PC-3 (cell line): ENCODE measurements around the gene C6orf89. TPM values are rescaled to one million over a fixed set of nuclear protein-coding genes. Genes with fewer than 3 reads are reported as not detected.

Source experiments
- ATAC-seq: fragments of 200-7000 bp; cut with Tn5 transposase; 2 replicates; pipeline ENCODE4 v1.9.1; 2020; ENCODE audit warnings: mild to moderate bottlenecking, moderate library complexity
- BruUV-seq: library from RNA; stranded (reverse); fragments of 400-500 nt; replicated peaks from 2 replicates; lab custom pipeline; 2021; lab: Mats Ljungman, UMichigan
- CTCF ChIA-PET: fragments of 300-600 bp; sonication (Branson Sonifier 250); formaldehyde crosslinking; loops from one replicate; lab custom pipeline; 2022; ENCODE audit warnings: antibody characterized with exemption; lab: Charles Lee
- POLR2A ChIA-PET: fragments of 300-600 bp; sonication (Branson Sonifier 250); formaldehyde crosslinking; loops from one replicate; lab custom pipeline; 2022; ENCODE audit warnings: antibody characterized with exemption; ENCODE audit not compliant: unreplicated experiment; lab: Charles Lee
- DNase-seq: peaks from one replicate; pipeline ENCODE4 v3.0.0-alpha.2; 2015
- H2AFZ ChIP-seq: fragments of 300-600 bp; sonication (generic); 2 replicates; pipeline ENCODE4 v1.6.0; 2016; ENCODE audit warnings: antibody characterized with exemption, low read length
- H3F3A ChIP-seq: fragments of 300-600 bp; sonication (generic); one replicate; pipeline ENCODE4 v1.6.0; 2017; ENCODE audit warnings: antibody characterized with exemption, low read length, control low read depth, mild to moderate bottlenecking; ENCODE audit not compliant: unreplicated experiment
- H3K27ac ChIP-seq: fragments of 300-600 bp; sonication (generic); 2 replicates; pipeline ENCODE4 v1.5.1; 2016; ENCODE audit warnings: mild to moderate bottlenecking, low read length
- H3K27me3 ChIP-seq: fragments of 300-600 bp; sonication (generic); 2 replicates; pipeline ENCODE4 v1.6.1; 2016; ENCODE audit warnings: low read length, mixed read lengths
- H3K36me3 ChIP-seq: fragments of 300-600 bp; sonication (generic); 2 replicates; pipeline ENCODE4 v1.6.1; 2016; ENCODE audit warnings: low read depth, mixed run types, low read length, mixed read lengths
- H3K4me1 ChIP-seq: fragments of 300-600 bp; sonication (generic); 2 replicates; pipeline ENCODE4 v1.5.1; 2016; ENCODE audit warnings: low read length; ENCODE audit not compliant: insufficient read depth
- H3K4me2 ChIP-seq: fragments of 300-600 bp; sonication (generic); 2 replicates; pipeline ENCODE4 v1.6.0; 2016; ENCODE audit warnings: low read length
- H3K4me3 ChIP-seq: fragments of 300-600 bp; sonication (generic); 2 replicates; pipeline ENCODE4 v1.5.1; 2016; ENCODE audit warnings: mild to moderate bottlenecking, low read length, mixed read lengths
- H3K79me2 ChIP-seq: fragments of 300-600 bp; sonication (generic); 2 replicates; pipeline ENCODE4 v1.6.1; 2017; ENCODE audit warnings: low read length, mixed read lengths
- H3K9ac ChIP-seq: fragments of 300-600 bp; sonication (generic); 2 replicates; pipeline ENCODE4 v1.6.0; 2016; ENCODE audit warnings: mild to moderate bottlenecking, low read length
- H3K9me2 ChIP-seq: fragments of 300-600 bp; sonication (generic); replicated peaks from 2 replicates; pipeline ENCODE4 v1.6.1; 2016; ENCODE audit warnings: mixed run types, low read length, mixed read lengths
- H3K9me3 ChIP-seq: fragments of 300-600 bp; sonication (generic); 2 replicates; pipeline ENCODE4 v1.6.1; 2016; ENCODE audit warnings: low read length, mixed read lengths
- H4K20me1 ChIP-seq: fragments of 300-600 bp; sonication (generic); 2 replicates; pipeline ENCODE4 v1.6.1; 2016; ENCODE audit warnings: low read length, mixed read lengths
- CTCF ChIP-seq: fragments of 300-600 bp; sonication (generic); conservative IDR thresholded peaks from 2 replicates; pipeline ENCODE4 v1.5.1; 2017; ENCODE audit warnings: antibody characterized with exemption, low read depth, mild to moderate bottlenecking, low read length
- EZH2 ChIP-seq: fragments of 300-600 bp; sonication (generic); IDR thresholded peaks from one replicate; pipeline ENCODE4 v1.6.1; 2017; ENCODE audit warnings: antibody characterized with exemption, mild to moderate bottlenecking, low read length; ENCODE audit not compliant: unreplicated experiment
- EZH2phosphoT487 ChIP-seq: fragments of 300-600 bp; sonication (generic); IDR thresholded peaks from 2 replicates; pipeline ENCODE4 v1.6.1; 2018; ENCODE audit warnings: mild to moderate bottlenecking, antibody characterized with exemption, low read length, borderline replicate concordance
- intact Hi-C: fragments of 100-400 bp; cut with micrococcal nuclease; formaldehyde crosslinking; loops from 2 replicates; pipeline ENCODE4 v1.9.0; 2023
- total RNA-seq: library from RNA; depleted of rRNA; stranded (reverse); fragments of >200 nt; gene quantifications from 2 replicates; pipeline ENCODE4 v1.2.3, GENCODE V29; 2014

C6orf89 gene
- total RNA-seq, 1 experiment from 2014 or later, result 27.8 TPM

DNA sequence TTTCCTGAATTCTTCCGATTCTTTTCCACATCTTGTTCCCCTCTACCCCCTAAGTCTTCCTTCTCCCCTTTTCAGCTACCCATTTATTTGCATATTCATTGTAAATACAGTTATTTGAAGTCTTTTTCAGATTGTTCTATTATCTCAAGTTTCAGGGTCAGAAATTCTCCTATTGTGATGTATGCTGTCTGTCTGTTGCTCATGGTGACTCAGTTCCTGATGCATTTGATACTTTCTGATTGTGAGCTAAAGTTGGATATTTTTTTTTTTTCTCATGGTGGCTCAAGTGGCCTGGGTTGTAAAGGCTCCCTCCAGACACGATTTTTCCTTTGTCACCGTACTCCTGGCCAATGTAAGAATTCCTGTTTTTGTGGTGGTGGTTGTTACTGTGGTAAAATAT, 63.9 kb downstream of the C6orf89 start:
- H3K27ac ChIP-seq, result peak overlapping the region; percentile 90
- ATAC-seq, result peak; percentile 90

DNA sequence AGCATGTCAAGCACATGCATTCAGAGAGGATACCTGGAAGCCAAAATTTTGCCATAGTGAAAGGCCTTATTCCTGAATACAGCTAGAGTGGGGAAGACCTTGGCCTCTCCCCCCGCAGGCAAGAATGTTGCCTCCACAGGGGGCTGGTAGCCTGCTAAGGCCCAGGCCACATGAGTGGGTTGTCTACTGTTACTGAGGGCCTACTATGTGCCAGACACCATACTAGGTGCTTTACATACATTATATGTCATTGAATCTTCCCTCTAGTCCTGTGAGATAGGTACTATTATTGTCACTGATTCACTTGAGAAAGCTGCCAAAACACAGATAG, 68.1 kb downstream of the C6orf89 start:
- ChIA-PET CTCF (no interaction called here), POLR2A (no interaction called here)
- Histone ChIP-seq H3K9me2 (no peaks in the 10 kb centered on the region), H3K9me3 (no peaks in the 10 kb centered on the region), H3K4me3 (no peak overlapping the region), H3K27me3 (no peaks in the 10 kb centered on the region), H3K36me3 (no peaks in the 10 kb centered on the region), H3F3A (no peaks in the 10 kb centered on the region), H3K9ac (no peak overlapping the region), H4K20me1 (no peaks in the 10 kb centered on the region), H3K4me2 (no peak overlapping the region), H2AFZ (no peak overlapping the region), H3K27ac (no peak overlapping the region), H3K79me2 (no peaks in the 10 kb centered on the region), H3K4me1 (peaks cover 33% of the 10 kb centered on the region)
- TF ChIP-seq EZH2phosphoT487, result no peak
- no peak for TF ChIP-seq CTCF
- no peak for TF ChIP-seq EZH2
- no peak for ATAC-seq
- BruUV-seq, result no TSS peak
- intact Hi-C loops, result no loop called here
- no peak for DNase-seq

More for the DNA sequence above, 63.9 kb downstream of the C6orf89 start:
- peak overlapping the region; percentile 3 for H2AFZ ChIP-seq
- ChIA-PET POLR2A (no interaction called here), CTCF (interaction anchor here (1.0 to 1.3 kb wide), 2 partner anchors 36 to 68 kb away, joined by 3 to 9 read pairs; no protein-coding TSS in a partner anchor)
- no peak for TF ChIP-seq CTCF
- TF ChIP-seq EZH2, result no peak
- TF ChIP-seq EZH2phosphoT487, result no peak
- no peaks in the 10 kb centered on the region for H3K36me3 ChIP-seq
- 0 out of 2 replicates have a peak overlapping the region, but pooled peaks have one; percentile 0 for H3K4me3 ChIP-seq
- no TSS peak for BruUV-seq
- intact Hi-C loops, result no loop called here
- no peaks in the 10 kb centered on the region for H3K9me3 ChIP-seq
- H3F3A ChIP-seq, result no peaks in the 10 kb centered on the region
- H3K4me1 ChIP-seq, result peaks cover 22% of the 10 kb centered on the region
- DNase-seq, result peak; percentile 75
- H4K20me1 ChIP-seq, result no peaks in the 10 kb centered on the region
- peak overlapping the region; percentile 49 for H3K9ac ChIP-seq
- H3K4me2 ChIP-seq, result peak overlapping the region; percentile 45
- no peaks in the 10 kb centered on the region for H3K79me2 ChIP-seq
- H3K9me2 ChIP-seq, result no peaks in the 10 kb centered on the region
- H3K27me3 ChIP-seq, result no peaks in the 10 kb centered on the region

- peaks cover 28% of the 10 kb centered on the region for H3K4me1 ChIP-seq
- H3F3A ChIP-seq, result no peaks in the 10 kb centered on the region
- intact Hi-C loops, result no loop called here
- ATAC-seq, result no peak
- H3K27me3 ChIP-seq, result no peaks in the 10 kb centered on the region
- TF ChIP-seq EZH2phosphoT487 (no peak), EZH2 (no peak), CTCF (no peak)
- no TSS peak for BruUV-seq
- POLR2A ChIA-PET, result no interaction called here
- H3K79me2 ChIP-seq, result no peaks in the 10 kb centered on the region
- no peaks in the 10 kb centered on the region for H3K9me2 ChIP-seq
- H3K27ac ChIP-seq, result peak within 1 kb of the TSS; percentile 40; the same call in 1 of the 2 replicates
- no peaks in the 10 kb centered on the region for H3K36me3 ChIP-seq
- H3K9ac ChIP-seq, result no peak within 1 kb of the TSS
- no peaks in the 10 kb centered on the region for H4K20me1 ChIP-seq
- H3K4me3 ChIP-seq, result no peak within 1 kb of the TSS
- CTCF ChIA-PET, result no interaction called here
- H2AFZ ChIP-seq, result 0 out of 2 replicates have a peak within 1 kb of the TSS, but pooled peaks have one; percentile 59
- DNase-seq, result no peak
- H3K9me3 ChIP-seq, result no peaks in the 10 kb centered on the region
- peak within 1 kb of the TSS; percentile 39; the same call in 1 of the 2 replicates for H3K4me2 ChIP-seq
Measured at GRCh38 chr6:36954262-36954931, 68.6 kb downstream of the C6orf89 start, which contains the start of gene PI16. Gene PI16, plus strand, starts transcription at chr6:36954738. Its CDS starts 23 bp downstream, at chr6:36954761.
